CD4-positive, alpha-beta T cell (primary cell): ENCODE data around the gene MOB1B. TPM values are rescaled to one million over a fixed set of nuclear protein-coding genes. Genes with fewer than 3 reads are reported as not detected.

Experiments used
- ATAC-seq: fragments of 200-7000 bp; cut with Tn5 transposase; one replicate; pipeline ENCODE4 v1.10.0; 2022; ENCODE audit warnings: mild to moderate bottlenecking; ENCODE audit not compliant: poor library complexity
- CTCF ChIA-PET: fragments of 350-600 bp; sonication (Branson Sonifier 250); formaldehyde crosslinking; loops from one replicate; lab custom pipeline; 2021; ENCODE audit warnings: antibody characterized with exemption, inconsistent platforms; lab: Charles Lee
- POLR2A ChIA-PET: fragments of 350-600 bp; sonication (Branson Sonifier 250); formaldehyde crosslinking; loops from one replicate; lab custom pipeline; 2021; ENCODE audit warnings: antibody characterized with exemption, inconsistent platforms; lab: Charles Lee
- DNase-seq, 14 experiments: peaks; one replicate each; pipeline ENCODE4 v3.0.0-alpha.2; 2013 to 2020; ENCODE audit warnings: mixed read lengths in 2 of 14
- H3K27ac ChIP-seq, 2 donors: one replicate each; pipeline versions ENCODE4 v1.5.1 to v1.7.0; 2013; ENCODE audit warnings: low read length in 2 of 2, low read depth in 1 of 2, mild to moderate bottlenecking in 1 of 2
- H3K27me3 ChIP-seq, 2 experiments: 1 replicate in 1 of 2; 2 replicates in 1 of 2; pipeline versions ENCODE4 v1.6.1 to v1.7.0; 2013; ENCODE audit warnings: low read length in 2 of 2, control low read depth in 1 of 2, mild to moderate bottlenecking in 1 of 2, moderate library complexity in 1 of 2; ENCODE audit not compliant: insufficient read depth in 2 of 2, control insufficient read depth in 1 of 2
- H3K36me3 ChIP-seq: one replicate; pipeline ENCODE4 v1.6.1; 2013; ENCODE audit warnings: low read length, control low read depth; ENCODE audit not compliant: insufficient read depth
- H3K4me1 ChIP-seq: one replicate; pipeline ENCODE4 v1.6.1; 2013; ENCODE audit warnings: low read length, control low read depth; ENCODE audit not compliant: insufficient read depth
- H3K4me3 ChIP-seq: one replicate; pipeline ENCODE4 v1.5.1; 2013; ENCODE audit warnings: mild to moderate bottlenecking, low read length, moderate library complexity
- H3K9me3 ChIP-seq, 2 experiments: 1 replicate in 1 of 2; 2 replicates in 1 of 2; pipeline versions ENCODE4 v1.6.1 to v1.7.0; 2013; ENCODE audit warnings: low read length in 2 of 2, mild to moderate bottlenecking in 2 of 2, control low read depth in 1 of 2, moderate library complexity in 1 of 2; ENCODE audit not compliant: control insufficient read depth in 1 of 2, insufficient read depth in 1 of 2
- H3K27ac Mint-ChIP-seq: one replicate; pipeline ENCODE4 v1.8.0; 2020; ENCODE audit warnings: mixed read lengths
- H3K27me3 Mint-ChIP-seq: one replicate; pipeline ENCODE4 v1.8.0; 2021; ENCODE audit warnings: mixed read lengths
- H3K36me3 Mint-ChIP-seq: one replicate; pipeline ENCODE4 v1.8.0; 2021; ENCODE audit warnings: low read depth, mixed read lengths
- H3K4me1 Mint-ChIP-seq: one replicate; pipeline ENCODE4 v1.8.0; 2021; ENCODE audit warnings: low read depth, mixed read lengths
- H3K4me3 Mint-ChIP-seq: one replicate; pipeline ENCODE4 v1.8.0; 2020; ENCODE audit warnings: mild to moderate bottlenecking, mixed read lengths
- H3K9me3 Mint-ChIP-seq: one replicate; pipeline ENCODE4 v1.8.0; 2020; ENCODE audit warnings: mixed read lengths
- intact Hi-C, 2 experiments: fragments of 100-400 bp; cut with DNase I in 1 of 2; cut with micrococcal nuclease in 1 of 2; formaldehyde crosslinking; loops; one replicate each; pipeline versions ENCODE4 v1.15.1 to v1.9.0; 2023 to 2025; cut with DNase I, micrococcal nuclease
- total RNA-seq, 174 experiments: library from RNA in 2 of 174; stranded (reverse) in 2 of 174; gene quantifications; one replicate each; pipeline ENCODE4 v1.2.3 and lab custom pipeline; 2021 to 2026
- TF ChIP-seq, protein P1 (sequence below): fragments of 200-600 bp; IDR thresholded peaks from one replicate; pipeline ENCODE4 v1.8.0; 2022; ENCODE audit warnings: antibody characterized with exemption, mild to moderate bottlenecking

MOB1B gene
- total RNA-seq, 2 experiments from 2014 or later = 13.1 to 13.4 TPM

DNA sequence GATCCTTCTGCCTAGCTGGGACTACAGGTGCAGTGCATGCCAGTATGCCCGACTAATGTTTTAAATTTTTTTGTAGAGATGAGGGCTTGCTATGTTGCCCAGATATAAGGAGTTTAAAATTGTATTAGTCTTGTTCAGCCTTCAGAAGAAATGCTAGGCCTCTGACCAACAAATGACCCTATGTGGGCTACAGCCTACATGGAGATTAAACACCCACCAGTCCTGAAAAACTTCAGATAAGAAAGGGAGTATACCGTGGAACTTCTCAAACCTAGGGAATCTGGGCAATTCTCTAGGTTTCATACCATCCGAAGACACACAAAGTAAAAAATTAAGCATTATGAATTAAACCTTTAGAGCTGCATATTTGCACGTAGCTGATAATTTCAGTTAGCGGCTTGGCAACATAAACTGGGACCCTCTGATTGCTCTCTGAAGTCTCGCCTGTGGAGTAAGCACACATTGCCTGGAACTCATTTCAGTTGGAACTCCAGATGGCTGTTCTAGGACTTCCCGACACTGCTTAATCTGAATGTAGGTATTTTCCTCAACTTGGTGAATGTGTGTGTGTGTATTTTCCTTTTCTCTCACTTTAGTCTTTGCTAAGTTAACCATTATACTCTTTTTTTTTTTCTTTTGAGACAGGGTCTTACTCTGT is 33.0 kb downstream of the MOB1B start:
- Histone ChIP-seq H3K4me3 (no peak overlapping the region), H3K27me3 (no peaks in the 10 kb centered on the region), H3K9me3 (no peaks in the 10 kb centered on the region), H3K27ac (no peak overlapping the region), H3K36me3 (no peaks in the 10 kb centered on the region), H3K4me1 (peaks cover 5% of the 10 kb centered on the region)
- ChIA-PET CTCF (no interaction called here), POLR2A (no interaction called here)
- peaks cover 32% of the 10 kb centered on the region for H3K4me1 Mint-ChIP-seq
- TF ChIP-seq, protein P1, sequence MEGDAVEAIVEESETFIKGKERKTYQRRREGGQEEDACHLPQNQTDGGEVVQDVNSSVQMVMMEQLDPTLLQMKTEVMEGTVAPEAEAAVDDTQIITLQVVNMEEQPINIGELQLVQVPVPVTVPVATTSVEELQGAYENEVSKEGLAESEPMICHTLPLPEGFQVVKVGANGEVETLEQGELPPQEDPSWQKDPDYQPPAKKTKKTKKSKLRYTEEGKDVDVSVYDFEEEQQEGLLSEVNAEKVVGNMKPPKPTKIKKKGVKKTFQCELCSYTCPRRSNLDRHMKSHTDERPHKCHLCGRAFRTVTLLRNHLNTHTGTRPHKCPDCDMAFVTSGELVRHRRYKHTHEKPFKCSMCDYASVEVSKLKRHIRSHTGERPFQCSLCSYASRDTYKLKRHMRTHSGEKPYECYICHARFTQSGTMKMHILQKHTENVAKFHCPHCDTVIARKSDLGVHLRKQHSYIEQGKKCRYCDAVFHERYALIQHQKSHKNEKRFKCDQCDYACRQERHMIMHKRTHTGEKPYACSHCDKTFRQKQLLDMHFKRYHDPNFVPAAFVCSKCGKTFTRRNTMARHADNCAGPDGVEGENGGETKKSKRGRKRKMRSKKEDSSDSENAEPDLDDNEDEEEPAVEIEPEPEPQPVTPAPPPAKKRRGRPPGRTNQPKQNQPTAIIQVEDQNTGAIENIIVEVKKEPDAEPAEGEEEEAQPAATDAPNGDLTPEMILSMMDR = no peak
- H3K9me3 Mint-ChIP-seq = no peaks in the 10 kb centered on the region
- peaks cover 12% of the 10 kb centered on the region for H3K36me3 Mint-ChIP-seq
- H3K27me3 Mint-ChIP-seq = no peaks in the 10 kb centered on the region
- no peak overlapping the region for H3K4me3 Mint-ChIP-seq
- ATAC-seq (no peak), DNase-seq (no peak)
- intact Hi-C loops = no loop called here
- no peak overlapping the region for H3K27ac Mint-ChIP-seq

GRCh38 chr4:70936200-70936787 is 34.1 kb downstream of the MOB1B start:
- Mint-ChIP-seq H3K9me3 (no peaks in the 10 kb centered on the region), H3K27me3 (no peaks in the 10 kb centered on the region), H3K4me1 (peaks cover 22% of the 10 kb centered on the region), H3K36me3 (peaks cover 17% of the 10 kb centered on the region), H3K27ac (no peak overlapping the region), H3K4me3 (no peak overlapping the region)
- Histone ChIP-seq H3K4me1 (peaks cover 5% of the 10 kb centered on the region), H3K36me3 (no peaks in the 10 kb centered on the region), H3K9me3 (no peaks in the 10 kb centered on the region), H3K4me3 (no peak overlapping the region), H3K27me3 (no peaks in the 10 kb centered on the region), H3K27ac (no peak overlapping the region)
- ATAC-seq = no peak
- ChIA-PET POLR2A (no interaction called here), CTCF (no interaction called here)
- DNase-seq = no peak
- TF ChIP-seq, protein P1 = no peak
- intact Hi-C loops = no loop called here

GRCh38 chr4:70938086-70938485 is 35.9 kb downstream of the MOB1B start:
- H3K36me3 ChIP-seq = no peaks in the 10 kb centered on the region
- H3K27me3 ChIP-seq = no peaks in the 10 kb centered on the region
- no peak overlapping the region for H3K4me3 ChIP-seq
- TF ChIP-seq, protein P1 = no peak
- CTCF ChIA-PET = no interaction called here
- ATAC-seq (no peak), DNase-seq (no peak)
- intact Hi-C loops = no loop called here
- H3K27ac ChIP-seq = no peak overlapping the region
- no peaks in the 10 kb centered on the region for H3K9me3 ChIP-seq
- Mint-ChIP-seq H3K4me3 (no peak overlapping the region), H3K27ac (no peak overlapping the region), H3K27me3 (no peaks in the 10 kb centered on the region), H3K36me3 (peaks cover 21% of the 10 kb centered on the region), H3K9me3 (no peaks in the 10 kb centered on the region), H3K4me1 (peaks cover 19% of the 10 kb centered on the region)
- POLR2A ChIA-PET = no interaction called here
- H3K4me1 ChIP-seq = peaks cover 5% of the 10 kb centered on the region
